Naive thymus-derived CD4-positive, alpha-beta T cell (primary cell): Measurements from ENCODE around the gene LSAMP. TPM values are rescaled to one million over a fixed set of nuclear protein-coding genes. Genes with fewer than 3 reads are reported as not detected.

Experiments
- ATAC-seq: fragments of 150-1000 bp; cut with Tn5 transposase; 2 replicates; pipeline ENCODE4 v1.10.0; 2021; ENCODE audit warnings: mild to moderate bottlenecking, moderate library complexity
- CTCF ChIA-PET: fragments of 350-600 bp; sonication (Branson Sonifier 250); formaldehyde crosslinking; loops from one replicate; lab custom pipeline; 2021; ENCODE audit warnings: antibody characterized with exemption; lab: Charles Lee
- POLR2A ChIA-PET: fragments of 350-600 bp; sonication (Branson Sonifier 250); formaldehyde crosslinking; loops from one replicate; lab custom pipeline; 2021; ENCODE audit warnings: antibody characterized with exemption, inconsistent platforms; lab: Charles Lee
- DNase-seq, 9 donors: peaks; one replicate each; pipeline versions ENCODE4 v3.0.0 to v3.0.0-alpha.2; 2020 to 2022; ENCODE audit warnings: mixed read lengths in 1 of 9
- H3K27ac ChIP-seq: one replicate; pipeline ENCODE4 v1.7.0; 2013; ENCODE audit warnings: mild to moderate bottlenecking, low read depth, low read length, moderate library complexity
- H3K27me3 ChIP-seq, 2 donors: one replicate each; pipeline ENCODE4 v1.7.0; 2013; ENCODE audit warnings: low read length in 2 of 2, mild to moderate bottlenecking in 2 of 2, moderate library complexity in 2 of 2; ENCODE audit not compliant: control insufficient read depth in 2 of 2, insufficient read depth in 2 of 2
- H3K36me3 ChIP-seq, 3 experiments: 1 replicate in 2 of 3; 2 replicates in 1 of 3; pipeline ENCODE4 v1.7.0; 2013; ENCODE audit warnings: low read length in 3 of 3, mild to moderate bottlenecking in 3 of 3, moderate library complexity in 1 of 3; ENCODE audit not compliant: insufficient read depth in 3 of 3, control insufficient read depth in 2 of 3
- H3K4me1 ChIP-seq, 2 donors: one replicate each; pipeline ENCODE4 v1.7.0; 2013; ENCODE audit warnings: low read length in 2 of 2, mild to moderate bottlenecking in 2 of 2, moderate library complexity in 1 of 2; ENCODE audit not compliant: control insufficient read depth in 2 of 2, insufficient read depth in 2 of 2
- H3K4me3 ChIP-seq: 2 replicates; pipeline ENCODE4 v1.7.0; 2013; ENCODE audit warnings: mild to moderate bottlenecking, low read length
- H3K9me3 ChIP-seq, 3 experiments: 1 replicate in 2 of 3; 2 replicates in 1 of 3; pipeline ENCODE4 v1.7.0; 2013; ENCODE audit warnings: low read length in 3 of 3; ENCODE audit not compliant: control insufficient read depth in 2 of 3
- H3K27ac Mint-ChIP-seq, 9 donors: one replicate each; pipeline ENCODE4 v1.8.0; 2020 to 2022; ENCODE audit warnings: mixed read lengths in 9 of 9, mild to moderate bottlenecking in 8 of 9, moderate library complexity in 5 of 9, inconsistent platforms in 2 of 9
- H3K27me3 Mint-ChIP-seq, 5 donors: one replicate each; pipeline ENCODE4 v1.8.0; 2021 to 2022; ENCODE audit warnings: mixed read lengths in 5 of 5, mild to moderate bottlenecking in 1 of 5
- H3K36me3 Mint-ChIP-seq, 5 donors: one replicate each; pipeline ENCODE4 v1.8.0; 2020 to 2022; ENCODE audit warnings: mixed read lengths in 5 of 5, mild to moderate bottlenecking in 3 of 5, inconsistent platforms in 1 of 5
- H3K4me1 Mint-ChIP-seq, 7 donors: one replicate each; pipeline ENCODE4 v1.8.0; 2020 to 2022; ENCODE audit warnings: mixed read lengths in 7 of 7, mild to moderate bottlenecking in 3 of 7, inconsistent platforms in 1 of 7
- H3K4me3 Mint-ChIP-seq, 10 donors: one replicate each; pipeline ENCODE4 v1.8.0; 2020 to 2022; ENCODE audit warnings: mild to moderate bottlenecking in 10 of 10, mixed read lengths in 10 of 10, moderate library complexity in 6 of 10, inconsistent platforms in 2 of 10
- H3K9me3 Mint-ChIP-seq, 11 donors: one replicate each; pipeline ENCODE4 v1.8.0; 2020 to 2022; ENCODE audit warnings: mixed read lengths in 11 of 11, mild to moderate bottlenecking in 4 of 11, inconsistent platforms in 1 of 11, moderate library complexity in 1 of 11
- intact Hi-C, 2 donors: fragments of 100-400 bp; cut with micrococcal nuclease; formaldehyde crosslinking; loops; one replicate each; pipeline ENCODE4 v1.15.1; 2023
- polyA plus RNA-seq, 2 donors: library from polyadenylated mRNA; unstranded; fragments of 300-500 nt; fragmentation: Illumina TruSeq; gene quantifications; one replicate each; pipeline ENCODE4 v1.2.3, GENCODE V29; 2021
- total RNA-seq, 6 experiments: library from RNA in 5 of 6; stranded (reverse) in 5 of 6; gene quantifications; 1 replicate in 5 of 6; 2 replicates in 1 of 6; pipeline ENCODE4 v1.2.3 and lab custom pipeline; 2021 to 2026

LSAMP gene
- total and polyA plus RNA-seq, 7 experiments from 2014 or later, result not detected

DNA sequence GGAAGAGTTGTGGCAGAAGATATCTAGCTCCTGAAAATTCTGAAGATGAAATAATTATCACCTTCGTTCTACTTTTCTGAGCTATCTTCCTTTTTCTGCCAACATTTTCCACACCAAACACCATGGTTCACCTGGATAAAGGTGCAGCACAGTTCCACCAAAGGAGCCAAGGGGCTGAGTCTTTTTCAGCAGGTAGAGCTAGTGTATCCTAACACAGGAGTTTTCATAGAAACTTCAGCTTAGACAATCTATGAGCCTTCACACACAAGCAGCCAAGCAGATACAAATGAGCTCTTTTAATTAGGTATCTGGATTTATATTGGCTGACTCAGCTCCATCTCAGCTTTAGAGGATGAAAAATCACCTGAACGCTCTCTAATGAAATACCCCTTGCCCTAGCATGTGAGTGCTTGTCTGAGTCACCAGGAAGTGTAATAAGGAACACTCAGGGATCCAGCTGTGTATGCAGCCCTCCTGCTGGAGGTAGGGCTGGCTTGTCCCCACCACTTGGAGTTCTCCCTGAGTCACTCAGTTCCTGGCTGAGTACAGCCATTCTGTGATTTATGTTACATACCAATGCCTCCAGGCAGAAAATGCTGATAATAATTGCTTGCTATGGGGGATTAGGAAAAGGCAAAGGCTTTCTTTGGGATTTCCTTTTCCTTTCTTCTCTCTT is 385.7 kb downstream of the LSAMP start:
- no peak for DNase-seq
- H3K4me3 ChIP-seq, result no peak overlapping the region
- H3K9me3 ChIP-seq, result no peaks in the 10 kb centered on the region
- Mint-ChIP-seq H3K27me3 (no peaks in the 10 kb centered on the region), H3K36me3 (no peaks in the 10 kb centered on the region), H3K4me3 (no peak overlapping the region), H3K4me1 (no peaks in the 10 kb centered on the region), H3K9me3 (peaks cover 0 to 2% (median 0%) of the 10 kb centered on the region in 11 donors), H3K27ac (peak overlapping the region in 1 of 9 donors; percentile 28)
- POLR2A ChIA-PET, result no interaction called here
- intact Hi-C loops, result no loop called here
- ATAC-seq, result no peak
- CTCF ChIA-PET, result no interaction called here
- no peak overlapping the region for H3K27ac ChIP-seq
- H3K36me3 ChIP-seq, result no peaks in the 10 kb centered on the region
- no peaks in the 10 kb centered on the region for H3K4me1 ChIP-seq
- no peaks in the 10 kb centered on the region for H3K27me3 ChIP-seq

DNA sequence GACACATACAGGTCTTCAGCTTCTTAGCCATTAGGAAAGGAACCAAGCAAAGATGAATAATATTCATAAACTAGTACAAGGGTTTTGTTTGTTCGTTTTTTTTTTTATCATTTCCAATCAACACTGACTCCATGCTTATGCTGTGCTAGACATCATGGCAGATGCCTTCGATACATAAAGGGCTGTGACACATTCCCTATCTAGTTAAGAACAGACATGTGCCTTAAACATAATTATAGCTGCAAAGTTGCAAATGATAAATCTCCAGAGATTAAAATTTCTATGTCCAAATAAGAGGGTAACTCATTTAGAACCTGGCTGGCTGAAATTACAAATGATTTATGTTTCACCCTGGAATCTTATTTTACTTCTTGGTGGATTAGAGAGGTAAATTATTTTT is 386.4 kb downstream of the LSAMP start:
- CTCF ChIA-PET, result no interaction called here
- no peak for DNase-seq

DNA sequence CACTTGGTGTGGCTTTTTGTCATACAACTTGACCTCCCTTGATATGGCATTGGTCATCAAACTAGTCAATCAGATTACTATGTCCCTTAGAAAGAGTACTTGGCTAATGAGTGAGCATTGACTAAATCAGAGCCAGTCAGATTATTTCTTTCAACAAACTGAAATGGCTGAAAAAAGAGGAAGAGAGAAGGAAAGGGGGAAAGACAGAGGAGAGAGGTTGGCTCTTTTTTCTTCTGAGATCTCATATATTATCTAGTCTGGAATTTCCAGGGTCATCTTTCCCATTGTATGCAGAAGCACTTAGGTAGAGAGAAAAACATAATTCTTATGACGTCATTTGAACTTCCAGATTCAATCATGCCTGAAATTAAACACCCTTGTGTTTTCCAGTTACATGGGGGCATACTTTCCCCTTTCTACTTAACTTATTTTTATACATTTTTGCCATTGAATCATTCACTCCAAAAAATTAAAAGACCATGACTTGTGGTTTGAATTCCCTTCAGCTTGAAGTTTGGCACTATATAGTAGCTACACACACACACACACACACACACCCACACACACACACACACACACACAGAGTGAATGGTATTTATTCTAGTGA is 387.8 kb downstream of the LSAMP start:
- POLR2A ChIA-PET, result no interaction called here
- intact Hi-C loops, result no loop called here

More for the DNA sequence above, 386.4 kb downstream of the LSAMP start:
- no peaks in the 10 kb centered on the region for H3K9me3 ChIP-seq
- Mint-ChIP-seq H3K4me3 (no peak overlapping the region), H3K4me1 (no peaks in the 10 kb centered on the region), H3K36me3 (no peaks in the 10 kb centered on the region), H3K27ac (no peak overlapping the region), H3K9me3 (peaks cover 0 to 2% (median 0%) of the 10 kb centered on the region in 11 donors), H3K27me3 (no peaks in the 10 kb centered on the region)
- ATAC-seq, result no peak
- H3K4me1 ChIP-seq, result no peaks in the 10 kb centered on the region
- intact Hi-C loops, result no loop called here
- H3K27me3 ChIP-seq, result no peaks in the 10 kb centered on the region
- H3K4me3 ChIP-seq, result no peak overlapping the region
- no peaks in the 10 kb centered on the region for H3K36me3 ChIP-seq
- H3K27ac ChIP-seq, result no peak overlapping the region
- POLR2A ChIA-PET, result no interaction called here

DNA sequence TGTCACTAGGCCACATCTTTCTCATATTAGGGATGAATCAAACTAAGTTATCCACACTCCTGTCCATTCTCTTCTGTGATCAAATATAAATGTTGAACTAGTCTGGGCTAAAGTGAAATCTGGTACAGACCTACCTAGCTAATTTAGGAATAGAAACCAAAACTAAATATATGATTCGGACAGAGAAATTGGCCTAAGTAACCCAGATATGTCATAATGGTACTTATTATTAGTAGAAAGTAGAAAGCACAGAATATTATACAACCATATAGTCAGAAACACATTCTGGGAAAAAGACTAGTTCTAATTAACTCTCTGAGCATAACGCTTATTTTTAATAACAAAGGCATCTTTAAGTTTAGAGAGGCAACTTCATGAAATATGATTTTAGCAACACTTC is 389.0 kb downstream of the LSAMP start:
- ATAC-seq (no peak), DNase-seq (no peak)
- POLR2A ChIA-PET, result no interaction called here
- Mint-ChIP-seq H3K27ac (no peak overlapping the region), H3K4me3 (no peak overlapping the region), H3K9me3 (peaks cover 0 to 2% (median 0%) of the 10 kb centered on the region in 11 donors), H3K4me1 (no peaks in the 10 kb centered on the region), H3K36me3 (no peaks in the 10 kb centered on the region), H3K27me3 (no peaks in the 10 kb centered on the region)
- Histone ChIP-seq H3K36me3 (no peaks in the 10 kb centered on the region), H3K4me1 (no peaks in the 10 kb centered on the region), H3K9me3 (no peaks in the 10 kb centered on the region), H3K27me3 (no peaks in the 10 kb centered on the region), H3K27ac (no peak overlapping the region), H3K4me3 (no peak overlapping the region)
- CTCF ChIA-PET, result no interaction called here
- intact Hi-C loops, result no loop called here

More for the DNA sequence above, 387.8 kb downstream of the LSAMP start:
- Mint-ChIP-seq H3K9me3 (peaks cover 0 to 2% (median 0%) of the 10 kb centered on the region in 11 donors), H3K4me3 (no peak overlapping the region), H3K27me3 (no peaks in the 10 kb centered on the region), H3K27ac (no peak overlapping the region), H3K36me3 (no peaks in the 10 kb centered on the region), H3K4me1 (no peaks in the 10 kb centered on the region)
- ATAC-seq, result no peak
- H3K4me3 ChIP-seq, result no peak overlapping the region
- no peak for DNase-seq
- no peaks in the 10 kb centered on the region for H3K9me3 ChIP-seq
- CTCF ChIA-PET, result no interaction called here
- H3K27me3 ChIP-seq, result no peaks in the 10 kb centered on the region
- H3K27ac ChIP-seq, result no peak overlapping the region
- no peaks in the 10 kb centered on the region for H3K4me1 ChIP-seq
- H3K36me3 ChIP-seq, result no peaks in the 10 kb centered on the region

DNA sequence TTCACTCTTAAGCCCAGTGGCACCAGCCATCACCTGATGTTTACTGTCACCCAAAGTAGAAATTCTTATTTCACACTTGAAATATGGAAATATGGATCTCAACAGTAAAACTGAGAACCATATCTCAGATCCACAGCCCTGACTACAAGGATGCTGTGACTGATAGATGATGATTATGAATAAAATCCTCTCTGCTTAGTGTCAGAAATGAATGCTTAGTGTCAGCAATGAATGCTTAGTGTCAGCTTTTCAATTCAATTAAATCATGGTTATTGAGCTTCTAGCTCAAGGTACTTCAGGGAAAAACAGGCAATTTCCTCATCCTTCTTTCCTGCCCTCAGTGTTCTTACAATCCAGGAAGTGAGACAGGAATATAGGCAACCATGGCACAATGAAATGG is 392.3 kb downstream of the LSAMP start:
- ChIA-PET CTCF (no interaction called here), POLR2A (no interaction called here)
- Mint-ChIP-seq H3K36me3 (no peaks in the 10 kb centered on the region), H3K27me3 (no peaks in the 10 kb centered on the region), H3K9me3 (peaks cover 0 to 2% (median 0%) of the 10 kb centered on the region in 11 donors), H3K4me3 (no peak overlapping the region), H3K4me1 (peaks cover 0 to 1% (median 0%) of the 10 kb centered on the region in 7 donors), H3K27ac (no peak overlapping the region)
- no peak for DNase-seq
- H3K27me3 ChIP-seq, result no peaks in the 10 kb centered on the region
- no peak overlapping the region for H3K27ac ChIP-seq
- intact Hi-C loops, result no loop called here
- no peaks in the 10 kb centered on the region for H3K4me1 ChIP-seq
- no peaks in the 10 kb centered on the region for H3K9me3 ChIP-seq
- no peak for ATAC-seq
- no peaks in the 10 kb centered on the region for H3K36me3 ChIP-seq
- H3K4me3 ChIP-seq, result no peak overlapping the region

DNA sequence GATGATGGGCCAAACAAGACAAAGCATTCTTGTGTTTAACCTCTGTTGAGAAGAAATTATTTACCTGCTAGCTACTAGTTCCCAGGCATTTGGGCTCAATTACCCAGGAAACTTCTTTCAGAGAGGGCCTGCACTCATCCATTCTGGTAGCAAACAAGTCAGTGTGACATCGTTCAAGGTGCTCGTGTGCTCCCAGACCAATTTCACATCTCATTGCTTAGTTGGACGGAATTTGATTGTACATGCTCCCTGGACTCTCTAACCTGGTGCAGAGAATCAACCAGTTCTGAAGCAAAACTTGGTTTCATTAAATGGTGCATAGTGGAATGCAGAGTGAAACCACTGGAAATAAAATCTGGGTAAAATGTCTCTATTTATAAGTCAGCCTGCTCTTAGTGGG is 392.7 kb downstream of the LSAMP start:
- Mint-ChIP-seq H3K9me3 (peaks cover 0 to 2% (median 0%) of the 10 kb centered on the region in 11 donors), H3K27ac (no peak overlapping the region), H3K4me1 (peaks cover 0 to 1% (median 0%) of the 10 kb centered on the region in 7 donors), H3K36me3 (no peaks in the 10 kb centered on the region), H3K4me3 (no peak overlapping the region), H3K27me3 (peaks cover 0 to under 1% (median 0%) of the 10 kb centered on the region in 5 donors)
- no peak for DNase-seq
- CTCF ChIA-PET, result no interaction called here
- H3K27ac ChIP-seq, result no peak overlapping the region
- H3K4me3 ChIP-seq, result no peak overlapping the region
- POLR2A ChIA-PET, result no interaction called here
- intact Hi-C loops, result no loop called here
- no peak for ATAC-seq
- no peaks in the 10 kb centered on the region for H3K9me3 ChIP-seq
- no peaks in the 10 kb centered on the region for H3K36me3 ChIP-seq
- H3K27me3 ChIP-seq, result no peaks in the 10 kb centered on the region
- no peaks in the 10 kb centered on the region for H3K4me1 ChIP-seq

DNA sequence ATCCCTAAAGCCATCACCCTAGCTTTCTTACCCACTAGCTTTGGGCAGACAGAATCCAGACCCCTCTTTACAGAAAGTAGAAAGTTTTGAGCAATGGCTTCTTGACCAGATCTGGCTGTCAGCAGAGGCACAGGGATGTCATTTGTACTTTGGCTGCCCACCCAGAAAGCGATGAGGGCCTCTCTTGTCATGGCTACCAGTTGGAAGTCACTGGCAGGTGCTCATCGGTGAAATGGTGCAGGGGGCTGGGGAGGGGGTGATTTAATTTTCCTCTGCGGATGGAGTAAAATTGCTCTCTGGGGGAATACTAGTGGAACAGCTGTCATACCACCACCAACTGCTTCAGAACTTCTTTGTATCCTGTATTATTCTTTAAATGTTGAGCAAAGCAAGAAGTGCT is 393.7 kb downstream of the LSAMP start:
- POLR2A ChIA-PET, result no interaction called here
- Histone ChIP-seq H3K4me1 (no peaks in the 10 kb centered on the region), H3K9me3 (no peaks in the 10 kb centered on the region), H3K36me3 (no peaks in the 10 kb centered on the region), H3K4me3 (no peak overlapping the region), H3K27ac (no peak overlapping the region), H3K27me3 (no peaks in the 10 kb centered on the region)
- Mint-ChIP-seq H3K9me3 (peaks cover 0 to 3% (median 0%) of the 10 kb centered on the region in 11 donors), H3K27ac (no peak overlapping the region), H3K36me3 (no peaks in the 10 kb centered on the region), H3K4me1 (peaks cover 0 to 1% (median 0%) of the 10 kb centered on the region in 7 donors), H3K4me3 (no peak overlapping the region), H3K27me3 (peaks cover 0 to 5% (median 0%) of the 10 kb centered on the region in 5 donors)
- ATAC-seq, result no peak
- DNase-seq, result no peak
- CTCF ChIA-PET, result no interaction called here
- intact Hi-C loops, result no loop called here
